KMS-11 (cell line): ENCODE results near the gene XG.

Experiments
- H2AFZ ChIP-seq: fragments of 200-600 bp; sonication (generic); 2 replicates; pipeline ENCODE4 v1.6.1; 2016; ENCODE audit warnings: antibody characterized with exemption, mixed run types, low read depth
- H3K27ac ChIP-seq: fragments of 200-600 bp; sonication (generic); 2 replicates; pipeline ENCODE4 v1.6.1; 2016; ENCODE audit warnings: mild to moderate bottlenecking, mixed run types
- H3K27me3 ChIP-seq: fragments of 200-600 bp; sonication (generic); 2 replicates; pipeline ENCODE4 v1.6.1; 2017; ENCODE audit warnings: mild to moderate bottlenecking, low read depth, mixed run types, moderate library complexity; ENCODE audit not compliant: insufficient read depth
- H3K36me3 ChIP-seq: fragments of 200-600 bp; sonication (generic); 2 replicates; pipeline ENCODE4 v1.6.1; 2017; ENCODE audit warnings: mild to moderate bottlenecking, mixed run types; ENCODE audit not compliant: insufficient read depth
- H3K4me1 ChIP-seq: fragments of 200-600 bp; sonication (generic); 2 replicates; pipeline ENCODE4 v1.6.1; 2016; ENCODE audit warnings: mild to moderate bottlenecking, low read depth, mixed run types; ENCODE audit not compliant: poor library complexity, severe bottlenecking
- H3K4me2 ChIP-seq: fragments of 200-600 bp; sonication (generic); 2 replicates; pipeline ENCODE4 v1.7.0; 2016; ENCODE audit warnings: mild to moderate bottlenecking, mixed run types
- H3K4me3 ChIP-seq: fragments of 200-600 bp; sonication (generic); IDR thresholded peaks from 2 replicates; pipeline ENCODE4 v1.6.1; 2017; ENCODE audit warnings: low read depth, low read length, mixed read lengths; ENCODE audit not compliant: insufficient read depth
- H3K79me2 ChIP-seq: fragments of 200-600 bp; sonication (generic); 2 replicates; pipeline ENCODE4 v1.6.1; 2016; ENCODE audit warnings: low read depth, mixed run types; ENCODE audit not compliant: insufficient read depth
- H3K9ac ChIP-seq: fragments of 200-600 bp; sonication (generic); 2 replicates; pipeline ENCODE4 v1.6.1; 2016; ENCODE audit warnings: mild to moderate bottlenecking, mixed run types
- H4K20me1 ChIP-seq: fragments of 200-600 bp; sonication (generic); 2 replicates; pipeline ENCODE4 v1.6.1; 2016; ENCODE audit warnings: mild to moderate bottlenecking, mixed run types; ENCODE audit not compliant: insufficient read depth
- CTCF ChIP-seq: fragments of 200-600 bp; sonication (generic); conservative IDR thresholded peaks from 2 replicates; pipeline ENCODE4 v1.6.1; 2017; ENCODE audit warnings: low read depth, mild to moderate bottlenecking, antibody characterized with exemption, low read length, moderate library complexity, mixed read lengths

The XG gene

DNA sequence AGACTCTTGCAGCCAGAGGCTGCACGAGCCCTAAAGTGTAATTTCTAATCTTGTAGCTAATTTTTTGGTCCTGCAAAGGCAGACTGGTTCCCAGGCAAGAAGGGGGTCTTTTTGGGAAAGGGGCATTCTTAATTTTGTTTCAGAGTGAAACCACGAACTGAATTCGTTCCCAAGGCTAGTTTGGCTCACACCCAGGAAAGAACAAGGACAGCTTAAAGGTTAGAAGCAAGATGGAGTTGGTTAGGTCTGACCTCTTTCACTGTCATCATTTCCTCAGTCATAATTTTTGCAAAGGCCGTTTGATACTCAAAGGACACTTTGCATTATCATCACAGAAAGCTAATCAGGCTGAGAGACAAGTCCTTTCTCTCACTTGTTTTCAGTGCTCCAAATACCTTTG lies 30.9 kb downstream of the XG start:
- H3K4me2 ChIP-seq = no peak overlapping the region
- H3K27ac ChIP-seq = no peak overlapping the region
- TF ChIP-seq CTCF = no peak

GRCh38 chrX:2784026-2784425 lies 32.2 kb downstream of the XG start:
- Histone ChIP-seq H3K4me3 (no peak overlapping the region), H3K27ac (no peak overlapping the region), H2AFZ (no peak overlapping the region), H3K9ac (no peak overlapping the region), H3K4me2 (no peak overlapping the region), H3K36me3 (no peaks in the 10 kb centered on the region), H3K27me3 (no peaks in the 10 kb centered on the region), H3K79me2 (no peaks in the 10 kb centered on the region), H4K20me1 (no peaks in the 10 kb centered on the region), H3K4me1 (no peaks in the 10 kb centered on the region)
- TF ChIP-seq CTCF = no peak

More for the DNA sequence above, 30.9 kb downstream of the XG start:
- Histone ChIP-seq H3K79me2 (no peaks in the 10 kb centered on the region), H3K4me3 (no peak overlapping the region), H4K20me1 (no peaks in the 10 kb centered on the region), H2AFZ (no peak overlapping the region), H3K9ac (no peak overlapping the region), H3K36me3 (no peaks in the 10 kb centered on the region), H3K4me1 (no peaks in the 10 kb centered on the region), H3K27me3 (no peaks in the 10 kb centered on the region)

GRCh38 chrX:2785538-2785937 lies 33.7 kb downstream of the XG start:
- Histone ChIP-seq H2AFZ (no peak overlapping the region), H3K4me1 (no peaks in the 10 kb centered on the region), H3K27ac (no peak overlapping the region), H3K27me3 (no peaks in the 10 kb centered on the region), H3K79me2 (no peaks in the 10 kb centered on the region), H3K4me3 (no peak overlapping the region), H3K9ac (no peak overlapping the region), H3K4me2 (no peak overlapping the region), H4K20me1 (no peaks in the 10 kb centered on the region), H3K36me3 (no peaks in the 10 kb centered on the region)
- TF ChIP-seq CTCF = no peak

GRCh38 chrX:2788980-2789379 lies 37.1 kb downstream of the XG start:
- no peak overlapping the region for H3K9ac ChIP-seq
- H3K4me2 ChIP-seq = no peak overlapping the region

More at GRCh38 chrX:2788980-2789379, 37.1 kb downstream of the XG start:
- no peak overlapping the region for H3K27ac ChIP-seq
- H3K79me2 ChIP-seq = no peaks in the 10 kb centered on the region
- no peaks in the 10 kb centered on the region for H4K20me1 ChIP-seq
- no peaks in the 10 kb centered on the region for H3K36me3 ChIP-seq
- no peak overlapping the region for H2AFZ ChIP-seq
- H3K27me3 ChIP-seq = no peaks in the 10 kb centered on the region
- no peak for TF ChIP-seq CTCF
- no peaks in the 10 kb centered on the region for H3K4me1 ChIP-seq
- no peak overlapping the region for H3K4me3 ChIP-seq
